Forelimb muscle (tissue), 1 donor: Measurements from ENCODE around the gene PDE3B. TPM values are rescaled to one million over a fixed set of nuclear protein-coding genes. Genes with fewer than 3 reads are reported as not detected.

Source experiments
- DNase-seq: peaks from one replicate; pipeline ENCODE4 v3.0.0-alpha.2; 2013; ENCODE audit warnings: low read depth
- polyA plus RNA-seq: library from polyadenylated mRNA; unstranded; fragments of 120-200 nt; gene quantifications from one replicate; pipeline ENCODE4 v1.2.1, GENCODE V29; 2013; ENCODE audit not compliant: insufficient read length

Gene PDE3B
- polyA plus RNA-seq, 1 donor: 0.96 TPM

DNA sequence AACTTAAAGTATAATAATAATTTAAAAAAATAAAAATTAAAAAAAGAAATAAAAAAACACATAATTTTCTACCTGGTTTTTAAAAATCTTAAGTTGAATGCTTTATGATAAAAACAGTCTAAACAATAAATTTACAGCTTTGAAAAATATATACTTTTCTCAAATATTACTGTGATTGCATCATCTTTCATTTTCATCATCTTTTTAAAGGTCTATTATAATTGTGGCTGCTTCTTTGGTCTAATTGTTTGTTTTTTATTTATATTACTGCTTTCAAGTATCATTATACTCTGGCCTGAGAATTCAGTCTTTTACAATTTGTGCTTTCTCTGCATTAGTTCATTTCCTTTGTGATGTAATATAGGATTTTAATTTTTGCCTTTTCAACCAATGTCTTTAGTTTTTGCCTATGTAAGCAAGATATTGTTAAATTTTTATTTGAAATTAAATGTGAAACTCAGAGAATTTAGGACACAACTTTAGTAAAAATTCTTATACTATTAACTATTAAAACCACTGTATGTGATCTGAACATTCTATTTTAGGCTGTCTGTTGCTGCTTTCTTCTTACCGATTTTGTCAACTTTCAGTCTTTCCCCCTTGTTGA lies 241.2 kb downstream of the PDE3B start:
- DNase-seq: no peak

DNA sequence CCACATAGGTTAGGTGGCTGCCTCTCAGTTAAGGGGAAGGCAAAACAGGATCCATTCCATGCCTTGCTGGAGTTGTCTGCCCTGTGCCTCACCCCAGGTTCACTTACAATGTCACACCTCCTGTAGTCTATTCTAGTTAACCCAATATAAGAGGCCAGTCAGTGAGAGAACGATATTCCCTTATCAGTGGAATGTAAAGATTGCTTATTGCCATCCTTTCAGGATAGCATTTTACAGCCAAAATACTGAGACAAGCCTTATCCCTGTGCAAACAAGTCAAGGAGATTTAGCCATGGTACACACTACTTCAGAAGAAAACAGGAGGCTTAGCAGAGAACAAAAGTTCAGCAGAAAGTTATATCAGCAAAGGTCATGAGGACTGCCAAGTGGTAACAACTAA lies 242.9 kb downstream of the PDE3B start:
- DNase-seq: no peak

DNA sequence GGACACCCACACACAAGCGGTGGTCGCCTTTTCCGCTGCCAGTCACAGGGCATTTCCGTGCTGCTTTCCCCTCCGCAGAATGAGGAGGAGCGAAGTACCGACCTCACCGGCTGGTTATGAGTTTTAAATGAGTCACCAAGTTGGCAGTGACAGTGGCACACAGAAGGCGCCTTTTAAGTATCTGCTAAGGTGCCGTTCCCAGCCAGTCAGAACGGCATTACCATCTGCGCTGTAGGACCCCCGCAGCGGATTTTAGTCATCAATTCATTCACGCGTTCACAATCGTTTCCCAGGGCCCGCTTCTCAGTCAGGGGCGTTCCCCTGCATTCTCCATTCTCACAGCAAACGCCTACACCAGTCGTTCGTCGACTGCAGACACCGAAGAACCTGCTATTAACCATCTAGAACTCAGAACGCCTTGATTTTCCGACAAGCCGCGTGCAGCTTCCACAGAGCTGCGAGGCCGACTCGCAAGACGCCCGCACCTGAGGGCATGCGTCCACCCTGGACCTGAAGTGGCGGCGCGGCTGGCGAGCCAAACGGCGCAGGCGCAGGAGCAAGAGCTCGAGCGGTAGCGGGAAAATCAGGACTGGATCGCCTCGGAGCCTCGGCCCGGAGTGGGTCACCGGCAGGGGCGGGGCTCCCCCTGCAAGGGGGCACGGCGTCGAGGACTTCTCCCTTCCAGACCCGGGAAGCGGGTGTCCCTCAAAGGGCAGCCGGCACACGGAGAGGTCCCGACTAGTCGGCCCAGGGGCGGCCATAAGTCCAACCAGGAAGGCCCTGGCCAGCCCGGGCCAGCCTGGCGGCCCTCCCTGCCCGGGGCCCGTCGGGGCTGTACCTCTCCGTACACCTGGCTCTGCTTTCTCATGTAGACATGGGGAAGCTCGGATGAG lies 247.8 kb downstream of the PDE3B start:
- DNase-seq: no peak

DNA sequence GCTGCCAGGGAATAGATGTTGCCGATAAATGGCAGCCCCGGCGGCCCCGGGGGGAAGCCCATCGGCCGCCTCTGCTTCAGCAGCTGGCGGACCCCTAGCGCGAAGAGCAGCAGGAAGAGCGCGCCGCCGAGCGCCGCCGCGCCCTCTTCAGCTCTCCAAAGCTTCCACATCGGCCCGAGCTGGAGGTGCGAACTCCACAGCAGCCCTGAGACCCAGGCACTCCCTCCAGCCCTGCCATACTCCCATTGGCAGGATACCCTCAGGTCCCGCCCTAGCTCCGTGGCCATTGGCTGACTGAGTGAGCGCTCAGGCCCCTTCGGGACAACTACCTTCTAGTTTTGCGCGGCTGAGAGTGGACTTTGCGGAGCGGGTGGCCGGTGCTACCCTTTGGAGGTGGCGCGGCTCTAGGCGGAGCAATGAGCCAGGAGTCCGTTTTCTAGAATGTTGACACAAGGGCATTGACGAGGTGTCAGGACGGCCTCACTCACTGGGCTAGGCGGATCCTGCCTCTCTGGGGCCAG lies 248.5 kb downstream of the PDE3B start, which contains the start of gene CYP2R1:
TSS of gene CYP2R1 (minus strand) at position 196 of the 521 bp plus-strand sequence. CDS start at position 170, 26 bp downstream.
- DNase-seq: peak; percentile 73

DNA sequence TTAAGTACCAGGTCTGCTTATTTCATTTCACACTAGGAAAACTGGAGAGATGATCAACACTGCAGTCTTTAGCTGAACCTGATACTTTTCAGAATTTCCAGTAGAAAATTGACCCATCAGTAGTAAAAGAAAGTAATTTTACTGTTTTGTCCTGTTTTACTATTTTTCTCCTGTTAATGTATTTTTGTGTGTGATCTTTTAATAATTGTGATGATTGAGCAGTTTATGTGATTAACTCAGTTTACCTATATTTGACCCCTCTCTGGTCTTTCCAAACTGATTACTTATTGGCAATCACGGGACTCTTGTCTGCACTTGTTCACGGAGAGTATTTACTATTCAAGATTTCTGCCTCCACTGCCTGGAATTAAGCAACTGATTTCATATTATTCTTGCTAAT lies 249.0 kb downstream of the PDE3B start:
- no peak for DNase-seq

DNA sequence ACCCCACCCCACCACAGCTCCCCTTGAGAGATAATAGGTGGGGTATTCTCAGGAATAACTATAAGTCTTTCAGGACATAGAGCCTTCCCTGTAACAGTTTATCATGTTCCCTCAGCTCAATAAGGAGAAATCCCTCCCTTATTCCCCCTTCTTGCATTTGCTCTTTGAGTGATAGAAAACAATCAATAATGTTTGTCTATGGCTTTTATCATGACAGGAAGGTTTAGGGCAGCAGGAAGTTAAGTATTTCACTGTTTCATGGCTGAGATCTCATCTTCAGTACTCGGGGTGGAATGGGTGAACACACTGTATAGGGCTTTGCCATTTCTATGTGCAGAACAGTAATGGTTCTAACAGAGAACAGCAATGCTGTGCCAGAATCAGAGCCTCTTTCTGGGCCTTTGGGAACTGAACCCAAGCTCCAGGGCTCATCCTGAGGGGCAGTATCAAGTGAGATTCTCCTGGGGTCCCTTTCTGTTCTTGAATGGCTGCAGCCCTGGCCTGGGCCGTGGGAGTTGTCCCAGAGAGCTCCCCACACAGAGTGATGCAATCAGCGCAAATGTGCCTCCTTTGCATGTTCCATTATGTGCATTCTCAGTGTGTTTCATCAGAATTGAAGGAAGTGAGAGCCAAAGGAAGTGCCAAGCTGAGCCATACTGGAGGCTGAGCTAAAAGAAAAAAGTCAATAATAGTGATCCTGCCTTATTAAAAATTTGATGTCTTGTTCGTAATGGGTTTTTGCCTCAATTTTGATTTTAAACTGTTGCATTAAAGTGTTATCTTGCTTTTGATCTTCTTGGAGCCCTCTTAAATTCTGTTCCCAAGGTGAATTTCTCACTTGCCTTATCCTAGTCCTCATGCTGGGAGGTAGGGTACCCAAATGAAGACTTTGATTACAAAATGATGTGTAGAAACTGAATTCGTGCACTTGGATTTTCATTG lies 251.3 kb downstream of the PDE3B start:
- no peak for DNase-seq

DNA sequence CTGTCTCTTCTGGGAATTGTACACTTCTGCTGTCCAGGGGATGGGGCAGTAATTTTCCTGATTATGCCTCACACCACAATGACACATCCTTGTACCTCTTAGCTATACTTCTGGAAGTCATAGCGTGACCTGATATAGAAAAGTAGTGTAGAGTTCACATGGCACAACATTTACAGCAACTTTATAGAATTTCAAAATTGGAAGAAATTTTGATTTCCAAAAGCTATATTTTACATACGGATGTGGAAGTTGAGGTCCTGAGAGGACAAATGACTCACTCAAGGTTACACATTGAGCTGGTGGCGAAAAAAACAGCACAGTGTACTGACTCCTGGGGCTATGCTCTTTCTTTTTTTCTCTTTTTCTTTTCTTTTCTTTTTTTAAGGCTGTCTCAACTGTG lies 254.8 kb downstream of the PDE3B start:
- no peak for DNase-seq

DNA sequence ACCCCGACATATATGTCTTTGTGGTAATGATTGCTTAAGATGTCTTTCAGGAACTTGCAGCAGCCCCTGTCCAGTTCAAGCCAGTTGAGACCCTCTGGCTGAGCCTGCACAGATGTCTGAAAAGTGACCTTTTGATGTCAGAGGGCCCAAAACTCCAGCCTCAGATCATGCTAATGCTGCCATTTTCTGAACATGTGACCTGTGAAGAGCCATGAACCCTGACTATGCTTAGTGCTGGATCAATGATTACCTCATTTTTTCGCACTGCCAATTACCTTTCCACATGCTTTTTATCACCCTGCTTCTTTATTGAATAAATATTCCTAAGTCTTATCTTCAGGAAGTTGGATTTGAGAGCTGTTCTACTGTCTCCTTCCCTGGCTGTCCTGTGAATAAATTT lies 255.3 kb downstream of the PDE3B start:
- no peak for DNase-seq

DNA sequence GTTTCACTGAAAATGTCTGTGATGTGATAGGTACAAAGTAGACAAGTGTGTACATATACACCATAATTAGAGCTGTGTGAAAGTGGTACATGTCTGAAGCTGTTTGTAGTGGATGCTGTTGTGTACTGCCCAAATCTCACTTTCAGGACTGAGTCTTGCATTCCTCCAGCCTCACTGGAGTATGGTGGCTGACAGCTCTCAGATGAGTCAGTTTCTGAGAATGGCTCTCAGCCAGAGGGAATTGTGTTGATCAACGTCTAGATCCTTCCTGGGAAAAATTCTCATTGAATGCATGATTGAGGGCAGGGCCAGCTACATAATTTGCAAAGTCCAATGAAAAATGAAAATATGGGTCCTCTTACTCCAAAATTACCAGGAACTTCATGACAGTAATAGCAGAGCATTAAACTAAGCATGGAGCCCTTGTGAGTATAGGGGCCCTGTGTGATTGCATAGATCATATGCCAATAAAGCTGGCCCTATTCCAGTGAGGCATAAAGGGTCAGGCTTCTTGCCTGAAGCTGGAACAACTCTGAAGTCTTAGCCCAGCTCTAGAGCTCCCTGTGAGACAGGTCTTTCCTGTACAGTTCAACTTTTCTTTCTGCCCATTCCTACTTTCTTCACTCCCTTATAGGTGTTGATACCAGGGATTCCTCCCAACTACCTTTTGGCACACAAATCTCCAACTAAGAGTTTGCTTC lies 259.2 kb downstream of the PDE3B start:
- DNase-seq: no peak

DNA sequence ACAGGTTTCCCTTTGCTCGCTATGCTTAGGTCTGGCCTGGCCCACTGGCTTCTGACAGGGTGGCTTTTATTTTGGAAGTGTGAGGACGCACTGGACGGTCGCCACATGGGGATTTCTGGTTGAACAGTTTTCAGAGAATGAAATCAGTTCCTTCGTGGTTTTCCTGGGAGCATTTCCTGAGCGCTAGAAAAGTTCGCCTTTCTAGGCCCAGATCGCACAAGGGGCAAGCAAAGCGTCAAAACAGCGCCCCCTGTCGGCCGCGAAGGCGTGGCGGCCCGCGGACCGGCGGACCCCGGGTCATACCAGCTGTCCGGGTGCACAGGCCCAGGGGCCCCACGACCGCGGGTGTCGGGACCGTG lies 261.1 kb downstream of the PDE3B start:
- DNase-seq: no peak

DNA sequence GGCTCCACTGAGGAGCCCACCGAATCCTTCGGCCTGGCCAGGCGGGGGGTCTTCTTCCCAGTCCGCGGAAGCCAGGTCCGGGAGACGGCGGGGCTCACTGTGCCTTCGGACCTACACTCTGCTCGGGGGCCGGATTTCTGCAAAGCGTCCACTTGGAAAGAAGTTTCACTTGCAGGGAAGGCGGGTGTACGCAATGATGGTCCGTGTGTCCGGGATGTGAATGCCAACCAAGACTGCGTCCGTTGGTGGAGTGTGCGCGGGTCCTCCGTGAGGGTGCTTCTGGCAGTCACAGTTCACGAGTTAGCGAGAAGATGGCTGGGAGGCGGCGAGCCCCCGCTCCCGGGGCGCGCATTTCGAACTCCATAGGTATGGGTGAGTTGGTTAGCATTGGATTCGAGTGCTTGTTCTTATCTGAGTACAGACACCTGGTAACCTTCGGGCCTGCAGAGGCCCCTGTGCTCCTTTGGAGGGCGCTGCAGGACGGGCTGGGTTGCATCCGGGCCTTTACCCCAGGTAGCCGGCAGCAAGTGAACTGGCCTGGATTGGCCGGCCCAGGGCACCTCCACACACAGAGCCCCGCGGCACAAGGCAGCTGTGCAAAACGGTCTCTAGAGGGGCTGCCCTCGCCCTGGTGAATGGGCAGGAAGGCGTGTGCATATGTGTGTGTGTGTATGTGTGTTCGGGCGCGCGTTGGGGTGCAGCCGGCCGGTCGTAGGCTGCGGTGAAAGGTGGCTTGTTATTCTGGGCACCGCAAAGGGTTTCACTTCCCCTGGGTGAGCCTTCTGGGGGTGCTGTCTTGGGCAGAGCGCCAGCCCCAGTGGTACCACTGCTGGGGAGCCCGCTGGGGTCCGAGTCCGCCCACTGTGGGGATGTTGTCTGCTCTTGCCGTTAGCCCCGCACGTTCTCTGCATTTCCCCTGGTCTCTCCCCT lies 261.8 kb downstream of the PDE3B start:
- no peak for DNase-seq

DNA sequence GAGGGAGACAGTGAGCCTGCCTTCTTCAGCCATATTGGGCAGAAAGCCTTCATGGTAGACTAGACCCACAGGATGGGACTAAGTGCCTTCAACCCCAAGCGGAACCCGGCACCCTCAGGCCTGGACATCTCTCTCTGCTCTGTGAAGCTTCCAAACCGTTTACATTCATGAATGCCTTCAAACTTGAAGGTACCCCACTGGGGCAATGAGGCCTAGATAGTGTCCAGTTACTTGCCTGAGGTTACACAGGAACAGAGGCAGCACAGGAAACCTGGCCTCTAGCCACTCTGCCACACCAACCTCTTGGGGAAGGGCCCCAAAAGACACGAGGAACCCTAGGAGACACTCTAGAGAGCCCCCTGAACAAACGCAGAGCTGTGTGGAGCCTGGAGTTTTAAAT lies 263.0 kb downstream of the PDE3B start:
- DNase-seq: no peak

DNA sequence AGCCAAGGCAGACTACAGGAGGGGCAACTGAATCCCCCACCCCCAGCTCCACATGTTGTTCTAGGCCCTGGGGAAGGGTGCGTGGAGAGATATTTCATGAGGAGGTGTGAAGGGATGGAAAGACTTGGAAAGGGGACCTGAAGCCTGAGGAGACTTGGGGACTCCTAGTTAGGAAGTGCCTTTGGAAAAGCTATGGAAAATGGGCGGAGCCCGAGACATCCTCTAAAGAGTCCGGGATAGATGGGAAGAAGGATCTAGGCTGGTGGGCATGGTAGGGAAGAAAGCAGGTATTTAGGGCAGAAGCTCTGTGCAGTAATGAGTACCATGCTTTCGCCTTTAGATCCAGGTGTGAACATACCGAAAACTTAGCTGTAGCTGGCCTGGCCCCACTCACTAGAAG lies 263.4 kb downstream of the PDE3B start:
- DNase-seq: no peak

DNA sequence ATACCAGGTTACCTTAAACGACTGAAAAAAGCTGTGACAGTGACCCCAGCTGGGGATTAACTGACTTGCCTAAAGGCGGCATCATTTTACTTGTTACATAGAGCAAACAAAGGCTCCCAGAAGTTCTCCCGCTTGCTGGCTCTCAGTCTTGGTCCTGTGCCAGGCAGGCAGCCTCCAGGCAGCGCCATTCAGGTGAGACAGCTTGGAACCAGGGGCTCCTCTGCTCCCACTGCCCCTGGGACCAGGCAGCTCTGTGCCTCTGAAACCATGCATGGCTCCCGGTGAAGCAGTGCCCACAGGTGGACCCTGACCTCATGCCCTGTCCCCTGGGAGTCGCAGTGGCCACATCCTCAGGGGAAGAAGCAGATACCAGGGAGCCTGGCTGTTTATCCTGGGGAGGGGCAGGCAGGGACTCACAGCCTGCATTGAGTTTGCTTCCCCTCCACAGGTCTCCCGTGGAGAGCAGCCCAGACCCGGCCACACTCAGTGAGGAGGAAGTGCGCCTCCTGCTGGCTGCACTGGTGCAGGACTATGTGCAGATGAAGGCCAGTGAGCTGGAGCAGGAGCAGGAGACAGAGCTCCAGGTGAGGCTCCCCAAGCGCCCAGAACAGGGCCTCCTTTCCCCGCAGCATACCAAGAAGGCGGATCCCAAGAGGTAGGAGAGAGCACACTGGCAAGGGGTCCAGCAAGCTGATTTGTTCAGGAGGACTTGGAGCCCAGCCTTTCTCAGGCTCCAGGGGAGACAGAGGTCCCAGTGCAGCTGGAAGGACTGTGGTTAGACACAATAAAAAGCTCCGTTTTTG lies 264.0 kb downstream of the PDE3B start:
- DNase-seq: no peak

DNA sequence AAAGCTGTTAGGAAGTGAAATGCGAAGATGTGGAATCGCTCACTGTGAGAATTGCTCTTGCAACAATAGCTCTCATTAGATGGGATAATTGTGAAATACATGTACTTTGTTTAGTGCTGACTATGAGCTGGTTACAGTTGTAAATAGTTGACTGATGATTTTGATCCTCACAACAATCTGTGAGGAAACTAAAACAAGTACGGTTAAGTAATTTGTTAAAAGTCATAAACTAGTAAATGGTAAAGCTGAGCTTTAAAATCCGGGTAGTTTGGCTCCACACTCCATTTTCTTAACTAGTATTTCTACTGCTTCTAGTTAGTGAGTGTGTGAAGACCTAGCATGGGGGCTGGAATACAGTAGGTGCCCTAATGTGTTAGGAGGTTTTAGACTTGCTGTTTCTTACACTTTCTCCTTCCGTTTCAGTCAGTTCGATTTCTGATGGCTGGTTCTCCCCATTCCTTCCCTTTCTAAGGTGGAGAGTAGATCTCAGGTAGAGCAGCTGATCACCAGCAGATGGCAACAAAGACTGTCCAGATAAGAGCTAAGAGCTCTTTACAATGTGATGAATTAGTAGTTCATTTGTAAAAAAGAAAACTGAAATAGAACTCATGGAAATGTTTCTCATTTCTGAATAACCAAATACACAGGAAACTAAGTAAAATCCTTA lies 264.7 kb downstream of the PDE3B start:
- no peak for DNase-seq

DNA sequence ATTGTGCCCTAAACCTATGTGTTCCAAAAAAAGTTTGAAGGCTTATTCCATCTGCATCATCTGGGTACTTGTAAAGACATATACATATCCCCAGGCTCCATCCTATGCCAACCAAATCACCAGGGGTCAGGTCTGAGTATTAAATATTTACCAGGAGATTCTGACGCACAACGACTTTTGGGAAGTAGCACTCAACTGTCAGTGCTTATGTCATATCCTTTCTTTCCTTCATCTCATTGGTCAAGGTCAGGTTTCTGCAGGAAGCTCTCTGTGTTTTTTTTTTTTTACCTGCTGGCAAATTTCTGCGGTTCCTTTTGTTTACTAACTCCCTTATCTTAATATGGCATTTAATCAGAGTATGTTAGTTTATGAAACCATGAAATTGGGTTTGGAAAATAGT lies 270.9 kb downstream of the PDE3B start:
- DNase-seq: no peak

DNA sequence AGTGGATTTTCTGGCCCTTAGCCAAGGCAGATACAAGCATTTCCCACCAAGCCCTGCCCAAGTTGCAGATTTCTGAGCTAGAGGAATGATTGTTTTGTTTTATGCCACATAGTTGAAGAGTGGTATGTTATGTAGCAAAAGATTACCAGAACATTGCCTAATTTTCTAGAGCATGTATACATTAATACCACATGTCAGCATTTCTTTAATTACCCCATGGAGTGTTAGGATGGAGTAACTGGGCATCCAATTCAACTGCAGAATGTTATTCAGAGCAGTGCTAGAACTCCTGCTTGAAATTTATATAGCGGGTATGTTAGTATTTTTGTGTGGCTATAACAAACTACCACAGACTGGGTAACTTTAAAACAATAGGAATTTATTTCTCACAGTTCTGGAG lies 272.8 kb downstream of the PDE3B start:
- DNase-seq: no peak
